Right lobe of liver (tissue), 6 donors: Measurements from ENCODE around the gene NTHL1. TPM values are rescaled to one million over a fixed set of nuclear protein-coding genes. Genes with fewer than 3 reads are reported as not detected.

ENCODE experiments used
- ATAC-seq, 4 donors: fragments of 200-7000 bp; cut with Tn5 transposase; one replicate each; pipeline ENCODE4 v1.9.1; 2020; ENCODE audit warnings: mild to moderate bottlenecking in 4 of 4, moderate library complexity in 4 of 4
- DNase-seq, 3 donors: peaks; one replicate each; pipeline ENCODE4 v3.0.0-alpha.2; 2020
- H3K27ac ChIP-seq, 3 donors: fragments of 200-600 bp; one replicate each; pipeline ENCODE4 v1.8.0; 2022
- H3K27me3 ChIP-seq, 2 donors: fragments of 200-600 bp; one replicate each; pipeline ENCODE4 v1.8.0; 2022
- H3K36me3 ChIP-seq, 4 donors: fragments of 200-600 bp; sonication (generic) in 1 of 4; one replicate each; pipeline versions ENCODE4 v1.5.1 to v1.8.0; 2017 to 2022; ENCODE audit warnings: control low read depth in 1 of 4
- H3K4me1 ChIP-seq, 4 donors: fragments of 200-600 bp; sonication (generic) in 1 of 4; one replicate each; pipeline versions ENCODE4 v1.5.1 to v1.8.0; 2017 to 2022; ENCODE audit warnings: control low read depth in 1 of 4
- H3K4me3 ChIP-seq, 3 donors: fragments of 200-600 bp; one replicate each; pipeline ENCODE4 v1.8.0; 2022
- H3K9me3 ChIP-seq, 4 donors: fragments of 200-600 bp; sonication (generic) in 1 of 4; one replicate each; pipeline versions ENCODE4 v1.5.1 to v1.8.0; 2017 to 2022; ENCODE audit warnings: control low read depth in 1 of 4
- POLR2A ChIP-seq: fragments of 450-650 bp; IDR thresholded peaks from one replicate; pipeline ENCODE4 v1.6.1; 2017; ENCODE audit warnings: antibody characterized with exemption, mild to moderate bottlenecking
- WGBS: methylation state at CpG from one replicate; pipeline ENCODE4 v1.1.6; 2018; ENCODE audit warnings: low coverage, low lambda C conversion rate; ENCODE audit not compliant: insufficient coverage; ENCODE audit errors: missing lambda C conversion rate; 5-methylcytosine and 5-hydroxymethylcytosine counted together
- intact Hi-C, 2 donors: fragments of 100-400 bp; cut with DNase I; formaldehyde crosslinking; loops; one replicate each; pipeline versions ENCODE4 v1.11.2 to v1.14.1; 2022
- total RNA-seq, 6 experiments: library from RNA; depleted of rRNA in 2 of 6; stranded (reverse); fragments of >200 nt in 2 of 6; fragmentation: NEBNext Ultra II Directional in 3 of 6; extraction: Animal tissue kit (Norgen Biotek cat#: 25700) in 3 of 6; gene quantifications; one replicate each; pipeline versions ENCODE4 v1.1.0 to v1.2.4, GENCODE V29; 2016 to 2023
- TF ChIP-seq, protein P1 (sequence below), 4 donors: fragments of 200-600 bp in 3 of 4; fragments of 450-650 bp in 1 of 4; IDR thresholded peaks; one replicate each; pipeline versions ENCODE4 v1.5.1 to v1.8.0; 2016 to 2022; ENCODE audit warnings: antibody characterized with exemption in 4 of 4, mild to moderate bottlenecking in 2 of 4
- donor health status: DM: no; HTN: yes; CAD: no.
- donor health status: DM: no; HTN: no; CAD: no.
- donor health status: DM: no; HTN: no; CAD: no.
- donor health status: DM: no; HTN: yes; CAD: no.
- donor health status: DM: no; HTN: yes; CAD: no.

NTHL1 gene
- total RNA-seq, 6 experiments from 2014 or later = 12.0 to 127 (median 42.6) TPM

DNA sequence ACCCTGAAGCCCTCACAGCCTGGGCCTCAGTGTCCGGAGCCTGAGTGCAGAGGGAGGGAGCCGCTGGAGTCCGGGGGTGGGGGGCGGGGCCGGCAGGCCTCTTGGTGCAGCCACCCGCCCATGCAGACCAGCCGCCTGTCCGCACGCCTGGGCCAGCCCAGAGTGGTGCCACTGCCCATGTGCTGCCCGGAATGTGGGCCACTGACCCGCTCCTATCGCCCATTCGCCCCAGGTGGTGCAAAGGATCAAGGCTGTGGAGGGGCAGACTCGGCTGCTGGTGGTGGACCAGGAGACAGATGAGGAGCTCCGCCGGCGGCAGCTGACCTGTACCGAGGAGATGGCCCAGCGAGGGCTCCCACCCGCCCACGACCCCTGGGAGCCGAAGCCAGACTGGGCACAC, 18.3 kb downstream of the NTHL1 start:
- peaks cover 0 to 52% (median 25%) of the 10 kb centered on the region in 4 donors for H3K4me1 ChIP-seq
- no peak for TF ChIP-seq POLR2A
- TF ChIP-seq, protein P1, sequence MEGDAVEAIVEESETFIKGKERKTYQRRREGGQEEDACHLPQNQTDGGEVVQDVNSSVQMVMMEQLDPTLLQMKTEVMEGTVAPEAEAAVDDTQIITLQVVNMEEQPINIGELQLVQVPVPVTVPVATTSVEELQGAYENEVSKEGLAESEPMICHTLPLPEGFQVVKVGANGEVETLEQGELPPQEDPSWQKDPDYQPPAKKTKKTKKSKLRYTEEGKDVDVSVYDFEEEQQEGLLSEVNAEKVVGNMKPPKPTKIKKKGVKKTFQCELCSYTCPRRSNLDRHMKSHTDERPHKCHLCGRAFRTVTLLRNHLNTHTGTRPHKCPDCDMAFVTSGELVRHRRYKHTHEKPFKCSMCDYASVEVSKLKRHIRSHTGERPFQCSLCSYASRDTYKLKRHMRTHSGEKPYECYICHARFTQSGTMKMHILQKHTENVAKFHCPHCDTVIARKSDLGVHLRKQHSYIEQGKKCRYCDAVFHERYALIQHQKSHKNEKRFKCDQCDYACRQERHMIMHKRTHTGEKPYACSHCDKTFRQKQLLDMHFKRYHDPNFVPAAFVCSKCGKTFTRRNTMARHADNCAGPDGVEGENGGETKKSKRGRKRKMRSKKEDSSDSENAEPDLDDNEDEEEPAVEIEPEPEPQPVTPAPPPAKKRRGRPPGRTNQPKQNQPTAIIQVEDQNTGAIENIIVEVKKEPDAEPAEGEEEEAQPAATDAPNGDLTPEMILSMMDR (IDR thresholded peaks at IDR 0.05) = no peak
- DNase-seq = peak; percentile 71 to 83 (median 82)
- WGBS = no CpG with 5 or more reads among the region's 22 CpGs
- peak; percentile 3 to 44 (median 39) for ATAC-seq
- H3K27me3 ChIP-seq = no peaks in the 10 kb centered on the region
- intact Hi-C loops = loop anchor here in 1 of 2 donors (5.0 kb wide), 1 partner anchor 118 kb away; the partner anchor contains the start of gene RAB26
- peak overlapping the region; percentile 76 to 85 (median 82) for H3K4me3 ChIP-seq
- peak overlapping the region; percentile 21 to 63 (median 41) for H3K27ac ChIP-seq
- H3K36me3 ChIP-seq = peaks cover 0 to 15% (median 0%) of the 10 kb centered on the region in 4 donors
- H3K9me3 ChIP-seq = no peaks in the 10 kb centered on the region

DNA sequence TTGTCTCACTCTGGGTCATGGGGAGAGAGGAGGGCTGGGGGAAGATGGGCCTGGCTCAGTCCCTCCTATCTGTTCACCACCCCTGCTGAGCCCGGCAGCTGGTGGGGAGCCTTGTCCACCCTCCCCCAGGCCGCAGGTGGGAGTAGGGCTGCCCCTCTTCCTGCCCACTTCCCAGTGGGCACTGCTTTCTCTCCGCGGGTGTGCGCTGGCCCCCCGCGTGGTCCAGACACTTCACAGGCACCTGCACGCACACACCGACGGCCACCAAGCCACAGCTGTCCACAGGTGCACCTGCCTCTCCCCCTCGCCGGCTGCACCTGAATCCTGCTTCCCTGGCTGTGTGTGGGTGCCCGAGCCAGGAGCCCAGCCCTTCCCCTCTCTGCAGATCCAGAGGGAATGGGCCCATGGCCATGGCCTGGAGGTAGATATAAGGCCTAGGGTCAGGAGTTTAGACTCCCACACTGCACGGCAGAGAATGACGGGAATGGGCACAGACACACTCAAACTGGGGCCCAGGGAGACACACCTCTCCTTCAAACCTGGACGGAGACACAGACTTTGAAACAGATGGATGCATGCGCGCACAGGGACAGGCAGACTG, 18.9 kb downstream of the NTHL1 start:
- Histone ChIP-seq H3K9me3 (no peaks in the 10 kb centered on the region), H3K36me3 (peaks cover 0 to 15% (median 0%) of the 10 kb centered on the region in 4 donors), H3K4me3 (peak overlapping the region; percentile 76 to 85 (median 82)), H3K27ac (peak overlapping the region in 2 of 3 donors; percentile 26 to 49), H3K27me3 (no peaks in the 10 kb centered on the region), H3K4me1 (peaks cover 0 to 48% (median 24%) of the 10 kb centered on the region in 4 donors)
- intact Hi-C loops = loop anchor here in 1 of 2 donors (5.0 kb wide), 1 partner anchor 119 kb away; the partner anchor contains the start of gene RAB26
- DNase-seq (peak; percentile 28 to 77 (median 70)), ATAC-seq (peak in 3 of 4 donors; percentile 8 to 25 (median 14))
- no peak for TF ChIP-seq POLR2A
- TF ChIP-seq, protein P1 (IDR thresholded peaks at IDR 0.05) = no peak
- WGBS = 40% methylated on average over 1 of the region's 18 CpGs

DNA sequence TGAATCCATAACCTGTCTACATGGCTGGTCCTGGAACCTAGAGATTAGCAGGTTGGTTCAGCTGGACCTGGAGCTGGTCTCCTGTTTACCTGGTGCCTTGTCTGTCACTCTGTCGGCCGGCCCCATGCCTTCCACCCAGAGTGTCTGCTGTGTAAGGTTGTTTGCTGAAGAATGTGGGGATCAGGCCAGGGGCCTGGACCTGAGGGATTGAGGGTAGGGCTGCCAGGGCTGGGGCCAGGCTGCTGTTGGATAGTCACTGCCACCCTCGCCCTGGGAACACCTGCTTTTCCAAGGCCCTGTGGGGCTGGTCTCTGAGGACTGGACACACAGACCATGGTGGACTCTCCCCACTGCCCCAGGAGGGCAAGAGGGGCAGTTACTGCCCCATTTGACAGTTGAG, 19.5 kb downstream of the NTHL1 start:
- no CpG with 5 or more reads among the region's 3 CpGs for WGBS
- ATAC-seq = no peak
- no peak for TF ChIP-seq POLR2A
- TF ChIP-seq, protein P1 (IDR thresholded peaks at IDR 0.05) = no peak
- Histone ChIP-seq H3K36me3 (peaks cover 0 to 15% (median 0%) of the 10 kb centered on the region in 4 donors), H3K27me3 (no peaks in the 10 kb centered on the region), H3K4me3 (peak overlapping the region; percentile 76 to 85 (median 82)), H3K27ac (peak overlapping the region; percentile 26 to 49 (median 33)), H3K4me1 (peaks cover 0 to 47% (median 24%) of the 10 kb centered on the region in 4 donors), H3K9me3 (no peaks in the 10 kb centered on the region)
- DNase-seq = peak in 1 of 3 donors; percentile 53
- intact Hi-C loops = loop anchor here in 1 of 2 donors (5.0 kb wide), 1 partner anchor 119 kb away; the partner anchor contains the start of gene RAB26

DNA sequence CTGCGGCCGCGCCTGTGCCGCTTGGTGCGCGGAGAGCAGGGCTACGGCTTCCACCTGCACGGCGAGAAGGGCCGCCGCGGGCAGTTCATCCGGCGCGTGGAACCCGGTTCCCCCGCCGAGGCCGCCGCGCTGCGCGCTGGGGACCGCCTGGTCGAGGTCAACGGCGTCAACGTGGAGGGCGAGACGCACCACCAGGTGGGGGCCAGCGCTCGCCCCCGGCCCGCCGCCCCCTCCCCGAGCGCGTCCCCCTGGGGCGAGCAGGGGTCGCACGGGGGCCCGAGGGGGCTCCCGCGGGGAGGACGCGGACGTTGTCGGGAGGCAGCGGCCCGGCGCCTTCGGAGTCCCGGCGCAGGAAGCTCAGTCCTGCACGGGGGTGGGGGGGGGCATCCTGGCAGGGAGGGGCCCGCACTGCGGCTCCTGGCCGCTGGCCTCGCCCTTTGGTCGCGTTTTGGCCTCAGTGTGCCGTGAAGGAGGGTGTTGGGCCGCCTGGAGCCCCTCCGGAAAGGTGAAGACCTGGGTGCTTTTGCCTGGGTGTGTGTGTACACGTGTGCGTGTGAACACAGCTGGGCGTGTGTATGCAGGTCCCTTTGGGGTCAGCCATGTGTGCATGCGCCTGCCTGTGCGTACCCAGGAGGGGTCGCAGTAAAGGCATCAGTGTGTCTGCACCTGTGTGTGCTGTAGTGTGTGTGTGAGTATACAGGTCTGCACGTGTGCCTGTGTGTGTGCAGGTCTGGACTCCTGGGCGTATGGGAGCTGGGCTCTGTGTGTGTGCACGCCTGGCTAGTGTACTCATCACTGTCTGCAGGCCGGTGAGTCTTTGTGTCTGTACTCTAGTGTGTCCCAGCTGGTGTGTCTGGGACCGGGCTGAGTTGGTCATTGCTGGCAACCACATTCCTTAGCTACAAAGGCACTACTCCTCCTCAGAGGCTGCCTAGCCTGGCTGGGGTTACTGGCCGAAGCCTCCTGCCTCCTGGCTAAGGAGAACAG, 20.3 kb downstream of the NTHL1 start:
- H3K9me3 ChIP-seq = no peaks in the 10 kb centered on the region
- H3K36me3 ChIP-seq = peaks cover 0 to 15% (median 0%) of the 10 kb centered on the region in 4 donors
- intact Hi-C loops = loop anchor here in 1 of 2 donors (5.0 kb wide), 1 partner anchor 120 kb away; the partner anchor contains the start of gene RAB26
- 0% methylated on average over 7 of the region's 76 CpGs for WGBS
- DNase-seq (peak; percentile 31 to 61 (median 59)), ATAC-seq (peak; percentile 0 to 5 (median 2))
- H3K4me3 ChIP-seq = peak overlapping the region; percentile 76 to 85 (median 82)
- peak overlapping the region; percentile 40 to 54 (median 53) for H3K27ac ChIP-seq
- peaks cover 0 to 47% (median 22%) of the 10 kb centered on the region in 4 donors for H3K4me1 ChIP-seq
- no peak for TF ChIP-seq POLR2A
- TF ChIP-seq, protein P1 (IDR thresholded peaks at IDR 0.05) = no peak
- no peaks in the 10 kb centered on the region for H3K27me3 ChIP-seq
